Esophagus muscularis mucosa (tissue), 3 donors: Measurements from ENCODE around the gene RNU7-1.

Experiments used
- POLR2A ChIP-seq: fragments of 450-650 bp; IDR thresholded peaks from one replicate; pipeline ENCODE4 v1.6.1; 2017; ENCODE audit warnings: antibody characterized with exemption, moderate library complexity, mild to moderate bottlenecking, low read depth
- POLR2AphosphoS5 ChIP-seq, 2 donors: sonication (generic); formaldehyde crosslinking; IDR thresholded peaks; one replicate each; pipeline ENCODE4 v1.6.1; 2017; ENCODE audit warnings: antibody characterized with exemption in 2 of 2
- TF ChIP-seq, protein P1 (sequence below), 3 experiments: fragments of 200-600 bp in 2 of 3; fragments of 450-650 bp in 1 of 3; sonication (generic) in 2 of 3; IDR thresholded peaks; one replicate each; pipeline ENCODE4 v1.5.1; 2017 to 2019; ENCODE audit warnings: antibody characterized with exemption in 3 of 3, mild to moderate bottlenecking in 2 of 3, moderate library complexity in 1 of 3

DNA sequence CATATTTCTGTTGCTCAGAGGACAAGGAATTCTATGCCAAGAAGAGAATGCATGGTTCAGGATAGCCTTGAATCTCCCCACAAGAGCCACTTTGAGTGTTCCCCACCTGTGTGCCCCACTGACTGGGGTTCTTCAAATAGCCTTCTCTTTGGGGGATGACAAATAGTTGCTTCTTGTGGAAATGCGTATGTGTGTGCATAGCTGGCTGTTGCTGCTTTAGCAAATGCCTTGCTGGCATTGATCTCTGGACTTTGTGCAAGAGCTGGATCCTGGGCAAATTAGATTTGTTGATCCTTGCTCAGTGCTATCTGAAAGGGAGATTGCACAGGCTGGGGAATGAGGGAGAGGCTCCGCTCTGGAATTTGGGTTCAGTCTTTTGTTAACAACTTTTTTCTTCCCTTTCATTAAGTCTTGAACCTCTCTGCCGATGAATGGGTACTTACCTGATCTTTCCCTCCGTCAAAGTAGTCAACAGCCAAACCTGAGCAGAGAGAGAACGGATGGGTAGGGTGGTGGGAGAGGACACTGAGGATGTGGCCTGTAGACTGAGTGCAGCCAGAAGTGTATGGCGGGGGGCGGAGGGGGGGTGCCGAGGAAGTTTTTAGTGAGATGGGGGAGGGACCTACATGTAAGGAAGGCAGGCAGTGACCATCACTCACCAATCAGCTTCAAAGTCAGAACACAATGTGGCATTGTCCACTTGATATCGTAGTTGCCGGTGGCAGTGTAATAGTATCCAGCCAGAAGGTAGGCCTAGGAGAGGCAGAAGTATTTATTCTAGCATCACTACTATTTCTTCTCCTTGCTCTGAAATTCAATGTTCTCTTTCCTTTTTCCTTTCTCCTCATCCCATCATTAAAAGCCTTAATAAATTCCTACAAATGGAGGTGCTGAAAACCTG, 37.8 kb downstream of the RNU7-1 start:
- no peak for TF ChIP-seq POLR2A
- TF ChIP-seq POLR2AphosphoS5 (IDR thresholded peaks at IDR 0.05), result no peak
- TF ChIP-seq, protein P1, sequence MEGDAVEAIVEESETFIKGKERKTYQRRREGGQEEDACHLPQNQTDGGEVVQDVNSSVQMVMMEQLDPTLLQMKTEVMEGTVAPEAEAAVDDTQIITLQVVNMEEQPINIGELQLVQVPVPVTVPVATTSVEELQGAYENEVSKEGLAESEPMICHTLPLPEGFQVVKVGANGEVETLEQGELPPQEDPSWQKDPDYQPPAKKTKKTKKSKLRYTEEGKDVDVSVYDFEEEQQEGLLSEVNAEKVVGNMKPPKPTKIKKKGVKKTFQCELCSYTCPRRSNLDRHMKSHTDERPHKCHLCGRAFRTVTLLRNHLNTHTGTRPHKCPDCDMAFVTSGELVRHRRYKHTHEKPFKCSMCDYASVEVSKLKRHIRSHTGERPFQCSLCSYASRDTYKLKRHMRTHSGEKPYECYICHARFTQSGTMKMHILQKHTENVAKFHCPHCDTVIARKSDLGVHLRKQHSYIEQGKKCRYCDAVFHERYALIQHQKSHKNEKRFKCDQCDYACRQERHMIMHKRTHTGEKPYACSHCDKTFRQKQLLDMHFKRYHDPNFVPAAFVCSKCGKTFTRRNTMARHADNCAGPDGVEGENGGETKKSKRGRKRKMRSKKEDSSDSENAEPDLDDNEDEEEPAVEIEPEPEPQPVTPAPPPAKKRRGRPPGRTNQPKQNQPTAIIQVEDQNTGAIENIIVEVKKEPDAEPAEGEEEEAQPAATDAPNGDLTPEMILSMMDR (IDR thresholded peaks at IDR 0.05), result no peak
